Activated naive CD4-positive, alpha-beta T cell treated with anti-CD3 and anti-CD28 coated beads, Interleukin-2, amount 50 U/mL, for 72 hours (primary cell): Measurements from ENCODE around the gene SOCS7. TPM values are rescaled to one million over a fixed set of nuclear protein-coding genes. Genes with fewer than 3 reads are reported as not detected.
A peak's percentile ranks its signal among the peaks of the same experiment; 100 is the strongest.

Experiments
- ATAC-seq, 2 donors: fragments of 150-1000 bp; cut with Tn5 transposase; 2 replicates each; pipeline ENCODE4 v1.10.0; 2021; ENCODE audit warnings: mild to moderate bottlenecking in 2 of 2, moderate library complexity in 2 of 2
- DNase-seq, 2 donors: peaks; one replicate each; pipeline ENCODE4 v3.0.0; 2021 to 2022; ENCODE audit warnings: low spot score in 2 of 2
- H3K27ac Mint-ChIP-seq, 2 donors: one replicate each; pipeline ENCODE4 v1.8.0; 2022; ENCODE audit warnings: mild to moderate bottlenecking in 2 of 2, mixed read lengths in 2 of 2
- H3K36me3 Mint-ChIP-seq, 2 donors: one replicate each; pipeline ENCODE4 v1.8.0; 2022; ENCODE audit warnings: mixed read lengths in 2 of 2
- H3K9me3 Mint-ChIP-seq, 2 donors: one replicate each; pipeline ENCODE4 v1.8.0; 2022; ENCODE audit warnings: mixed read lengths in 2 of 2
- total RNA-seq, 2 donors: library from RNA; stranded (reverse); gene quantifications; one replicate each; pipeline ENCODE4 v1.2.3, GENCODE V29; 2022

The SOCS7 gene
- total RNA-seq, 2 donors from 2014 or later, result 20.8 to 24.1 TPM

DNA sequence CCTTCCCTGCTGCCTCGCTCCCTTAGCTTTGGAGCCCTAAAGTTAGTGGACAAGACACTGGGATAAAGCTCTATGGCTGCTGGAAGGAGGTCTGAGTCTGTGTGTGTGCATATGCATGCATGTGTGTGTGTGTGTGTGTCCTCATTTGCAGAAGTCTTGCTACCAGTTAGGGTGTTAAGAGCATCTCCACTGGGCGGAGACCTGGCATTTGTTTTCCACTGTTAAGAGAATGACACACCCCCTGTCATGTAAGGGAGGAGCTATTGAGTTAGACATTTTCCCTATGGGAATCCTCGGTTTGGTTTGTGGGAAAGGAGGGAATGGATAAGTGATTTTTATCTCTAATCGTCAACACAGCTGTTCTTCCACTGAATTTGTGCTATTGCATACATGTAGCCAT lies 51.8 kb downstream of the SOCS7 start:
- no peaks in the 10 kb centered on the region for H3K9me3 Mint-ChIP-seq
- ATAC-seq (no peak), DNase-seq (no peak)
- no peaks in the 10 kb centered on the region for H3K36me3 Mint-ChIP-seq
- H3K27ac Mint-ChIP-seq, result no peak overlapping the region

DNA sequence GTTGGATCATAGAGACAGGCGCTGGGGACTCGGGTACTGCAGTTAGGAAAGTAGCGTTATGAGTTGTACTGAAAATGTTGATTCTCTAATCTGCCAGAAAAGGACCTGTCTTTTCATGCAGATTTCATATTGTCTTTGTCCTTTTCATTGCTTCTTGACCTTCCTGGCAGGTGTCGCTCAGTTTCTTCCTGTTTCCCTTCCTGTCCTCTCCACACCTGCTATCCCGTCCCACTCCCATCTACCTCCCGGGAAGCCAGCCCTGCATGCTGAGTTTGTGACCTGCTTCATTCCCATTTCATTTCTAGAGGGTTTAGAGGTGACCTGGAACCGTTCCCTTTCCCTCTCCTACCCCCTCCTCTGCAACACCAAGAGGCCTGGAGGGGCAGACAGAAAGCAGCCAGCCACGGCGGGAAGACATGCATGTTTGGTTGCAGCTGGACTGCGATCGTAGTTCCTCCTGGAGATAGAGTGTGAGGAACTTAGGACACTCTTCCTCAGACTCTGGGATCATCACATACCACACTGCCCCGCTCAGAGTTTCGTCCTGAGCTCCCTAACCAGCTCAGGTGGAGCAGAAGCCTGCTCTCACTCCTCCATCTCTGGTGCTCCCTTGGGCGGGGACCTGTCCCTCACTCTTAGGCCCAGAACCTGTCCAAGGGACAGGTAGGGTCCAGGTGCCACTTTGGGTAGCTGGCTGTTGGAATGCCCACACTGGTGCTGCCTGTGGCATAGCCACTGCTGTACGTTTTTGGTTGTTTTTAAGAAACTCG lies 52.7 kb downstream of the SOCS7 start:
- DNase-seq (no peak), ATAC-seq (no peak)
- H3K9me3 Mint-ChIP-seq, result no peaks in the 10 kb centered on the region
- no peaks in the 10 kb centered on the region for H3K36me3 Mint-ChIP-seq
- peak overlapping the region in 1 of 2 donors; percentile 74 for H3K27ac Mint-ChIP-seq

DNA sequence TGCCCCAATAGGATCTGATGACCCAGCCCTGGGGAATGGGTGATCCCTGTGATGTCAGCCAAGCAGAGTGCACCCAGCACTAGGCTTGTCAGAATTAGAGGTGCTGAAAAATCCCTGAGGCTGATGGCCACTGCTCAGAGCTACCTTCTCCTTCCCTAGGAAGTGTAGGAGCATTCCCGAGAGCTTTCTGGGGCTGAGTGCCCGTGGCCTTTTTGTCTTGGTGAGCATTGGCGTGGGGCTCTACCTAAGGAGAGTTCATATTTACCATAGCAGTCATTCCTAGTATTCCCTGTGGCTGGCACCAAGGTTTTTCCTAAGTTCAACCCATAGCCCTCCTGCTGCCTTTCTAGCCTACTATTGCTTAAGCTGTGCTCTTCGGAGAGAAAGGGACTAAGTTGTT lies 54.0 kb downstream of the SOCS7 start:
- no peaks in the 10 kb centered on the region for H3K9me3 Mint-ChIP-seq
- ATAC-seq (no peak), DNase-seq (no peak)
- no peak overlapping the region for H3K27ac Mint-ChIP-seq
- H3K36me3 Mint-ChIP-seq, result no peaks in the 10 kb centered on the region

DNA sequence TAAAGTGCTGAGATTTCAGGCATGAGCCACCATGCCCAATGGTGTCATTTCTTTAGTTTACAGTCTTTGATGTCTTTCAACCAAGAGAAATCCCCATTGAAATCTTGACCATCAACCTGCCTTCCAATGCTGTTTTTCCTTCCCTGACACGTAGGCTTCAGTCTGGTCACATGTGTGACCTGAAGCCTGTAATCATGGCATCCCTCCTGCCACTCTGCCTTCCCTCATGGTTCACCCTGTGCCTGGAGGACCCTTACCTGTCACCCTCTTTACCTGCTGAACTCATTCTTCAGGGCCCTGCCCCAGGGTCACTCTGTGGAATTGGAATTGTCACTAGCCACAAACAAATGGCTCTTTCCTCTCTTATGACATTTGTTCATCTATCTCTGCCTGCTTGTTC lies 58.6 kb downstream of the SOCS7 start:
- Mint-ChIP-seq H3K9me3 (no peaks in the 10 kb centered on the region), H3K27ac (peak overlapping the region in 1 of 2 donors; percentile 66), H3K36me3 (no peaks in the 10 kb centered on the region)
- no peak for DNase-seq
- no peak for ATAC-seq

DNA sequence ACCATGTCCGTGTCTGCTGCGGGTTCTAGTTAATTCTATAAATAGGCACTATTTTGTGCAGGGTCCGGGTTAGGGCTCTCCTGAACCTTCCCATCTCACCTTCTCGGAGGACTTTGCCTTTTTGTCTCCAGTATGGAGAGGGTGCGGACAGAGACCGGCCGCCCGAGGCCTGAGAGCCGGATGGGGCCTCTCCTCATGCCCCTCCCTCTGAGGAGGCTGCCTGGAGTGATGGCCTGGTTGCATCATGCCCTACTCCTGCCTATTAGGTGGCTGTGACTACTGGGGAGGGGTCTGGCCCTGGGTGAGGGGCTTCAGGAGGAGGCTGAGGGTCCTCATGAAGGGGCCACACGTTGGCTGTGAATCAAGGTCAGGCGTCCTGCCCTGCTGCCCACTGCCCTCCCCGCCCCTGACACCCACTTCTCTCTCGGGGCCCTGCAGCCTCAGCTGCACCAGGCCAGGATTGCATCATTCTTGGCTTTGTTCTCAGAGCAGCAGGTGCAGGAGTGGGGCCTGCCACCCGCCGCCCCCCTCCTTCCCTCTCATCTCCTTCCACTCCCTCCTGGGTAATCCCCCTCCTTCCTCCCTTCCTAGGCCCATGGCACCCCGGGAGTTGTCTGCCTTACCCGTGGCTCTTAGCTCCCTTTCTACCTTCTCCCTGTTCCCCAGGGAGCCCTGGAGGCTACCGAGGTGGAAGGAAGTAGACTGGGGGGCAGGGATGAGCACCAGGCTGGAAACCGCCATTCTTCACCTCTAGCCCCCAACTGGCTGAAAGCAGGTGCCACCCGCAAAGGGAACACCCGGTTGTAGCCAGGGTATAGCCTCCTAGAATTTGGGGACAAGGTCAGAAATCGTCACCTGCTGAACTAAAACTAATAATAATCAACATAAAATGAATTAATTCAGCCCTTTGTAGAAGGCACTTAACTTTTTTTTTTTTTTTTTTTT lies 63.9 kb downstream of the SOCS7 start:
- peak; percentile 47 to 48 for ATAC-seq
- H3K27ac Mint-ChIP-seq, result peak overlapping the region in 1 of 2 donors; percentile 83
- H3K9me3 Mint-ChIP-seq, result no peaks in the 10 kb centered on the region
- no peak for DNase-seq
- no peaks in the 10 kb centered on the region for H3K36me3 Mint-ChIP-seq

DNA sequence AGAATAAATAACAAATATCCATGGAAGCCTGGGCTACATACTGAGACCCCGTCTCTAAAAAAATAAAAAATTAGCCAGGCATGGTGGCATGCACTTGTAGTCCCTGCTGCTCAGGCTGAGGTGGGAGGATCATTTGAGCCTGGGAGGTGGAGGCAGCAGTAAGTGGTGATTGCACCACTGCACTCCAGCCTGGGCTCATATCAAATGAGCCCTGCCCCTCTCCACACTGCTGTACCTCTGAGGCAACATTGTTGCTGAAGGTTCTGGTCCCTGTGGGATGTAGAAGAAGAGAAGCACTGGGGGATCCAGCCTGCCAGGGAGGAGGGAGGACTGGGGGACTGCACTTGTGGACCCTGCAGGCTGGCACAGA lies 65.2 kb downstream of the SOCS7 start:
- ATAC-seq (no peak), DNase-seq (no peak)
- no peak overlapping the region for H3K27ac Mint-ChIP-seq
- no peaks in the 10 kb centered on the region for H3K9me3 Mint-ChIP-seq
- no peaks in the 10 kb centered on the region for H3K36me3 Mint-ChIP-seq

DNA sequence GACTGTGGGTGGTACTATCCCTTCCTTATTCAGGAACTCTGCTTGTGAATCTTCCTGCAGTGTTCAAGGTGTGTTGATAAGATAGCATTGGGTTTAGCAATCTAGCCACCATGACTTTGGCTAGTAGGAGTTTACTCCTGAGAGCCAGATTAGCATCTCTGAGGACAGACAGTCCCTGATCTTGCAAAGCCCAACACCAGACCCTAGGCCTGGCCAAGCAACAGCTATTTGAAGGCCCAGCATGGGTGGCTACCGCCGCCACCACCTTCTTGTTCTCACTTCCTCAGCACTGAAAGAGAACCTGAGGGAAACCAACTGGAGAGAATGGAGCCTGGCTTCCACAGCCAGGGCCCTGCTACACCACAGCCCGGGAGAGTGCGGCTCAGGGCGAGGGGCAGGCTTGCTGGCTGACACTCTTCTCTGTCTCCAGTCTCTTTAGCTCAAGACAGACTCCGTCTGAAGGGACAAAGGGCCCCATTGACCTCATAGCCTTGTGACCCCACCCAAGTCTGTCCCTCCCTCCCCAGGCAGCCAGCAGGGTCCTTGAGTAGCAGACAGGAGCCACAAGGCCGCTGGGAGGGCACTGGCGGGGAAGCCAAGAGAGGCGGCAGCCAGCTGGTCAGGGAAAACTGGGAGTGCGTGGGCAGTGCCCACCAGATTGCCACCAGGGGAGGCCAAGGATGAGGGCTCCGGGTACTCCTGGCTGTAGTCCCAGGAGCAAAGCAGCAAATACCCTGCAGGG lies 65.7 kb downstream of the SOCS7 start:
- no peaks in the 10 kb centered on the region for H3K9me3 Mint-ChIP-seq
- DNase-seq, result no peak
- ATAC-seq, result no peak

DNA sequence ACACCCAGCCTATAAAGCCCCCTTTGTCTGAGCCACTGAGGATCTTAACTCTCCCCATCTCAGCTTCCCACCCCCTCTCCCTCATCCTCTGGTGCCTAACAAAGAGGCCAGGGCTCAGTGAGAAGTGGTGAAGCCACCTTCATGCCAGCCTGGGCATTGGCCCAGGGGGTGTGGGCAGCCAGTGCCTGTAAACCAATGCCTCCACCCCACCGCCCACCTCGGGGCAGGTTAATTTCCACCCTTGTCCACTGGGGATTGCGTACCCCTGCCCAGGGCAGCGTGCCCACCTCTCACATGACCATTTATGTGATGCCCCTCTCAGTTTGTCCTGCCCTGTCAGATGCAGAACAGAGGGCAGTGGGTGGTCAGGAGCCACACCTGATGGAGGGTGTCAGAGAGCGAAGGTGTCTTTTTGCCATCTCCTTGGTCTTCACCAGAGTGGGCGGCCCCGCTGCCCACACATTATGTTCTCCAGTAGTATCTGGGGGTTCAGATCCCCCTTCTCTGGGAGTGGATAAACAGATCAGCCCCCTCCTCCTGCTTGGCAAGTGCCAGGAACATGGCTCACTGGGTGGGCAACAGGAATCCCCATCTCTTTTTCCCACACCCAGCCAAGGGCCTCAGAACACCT lies 66.5 kb downstream of the SOCS7 start:
- Mint-ChIP-seq H3K27ac (no peak overlapping the region), H3K9me3 (no peaks in the 10 kb centered on the region), H3K36me3 (no peaks in the 10 kb centered on the region)
- DNase-seq, result no peak
- no peak for ATAC-seq

More for the DNA sequence above, 65.7 kb downstream of the SOCS7 start:
- Mint-ChIP-seq H3K36me3 (no peaks in the 10 kb centered on the region), H3K27ac (no peak overlapping the region)

DNA sequence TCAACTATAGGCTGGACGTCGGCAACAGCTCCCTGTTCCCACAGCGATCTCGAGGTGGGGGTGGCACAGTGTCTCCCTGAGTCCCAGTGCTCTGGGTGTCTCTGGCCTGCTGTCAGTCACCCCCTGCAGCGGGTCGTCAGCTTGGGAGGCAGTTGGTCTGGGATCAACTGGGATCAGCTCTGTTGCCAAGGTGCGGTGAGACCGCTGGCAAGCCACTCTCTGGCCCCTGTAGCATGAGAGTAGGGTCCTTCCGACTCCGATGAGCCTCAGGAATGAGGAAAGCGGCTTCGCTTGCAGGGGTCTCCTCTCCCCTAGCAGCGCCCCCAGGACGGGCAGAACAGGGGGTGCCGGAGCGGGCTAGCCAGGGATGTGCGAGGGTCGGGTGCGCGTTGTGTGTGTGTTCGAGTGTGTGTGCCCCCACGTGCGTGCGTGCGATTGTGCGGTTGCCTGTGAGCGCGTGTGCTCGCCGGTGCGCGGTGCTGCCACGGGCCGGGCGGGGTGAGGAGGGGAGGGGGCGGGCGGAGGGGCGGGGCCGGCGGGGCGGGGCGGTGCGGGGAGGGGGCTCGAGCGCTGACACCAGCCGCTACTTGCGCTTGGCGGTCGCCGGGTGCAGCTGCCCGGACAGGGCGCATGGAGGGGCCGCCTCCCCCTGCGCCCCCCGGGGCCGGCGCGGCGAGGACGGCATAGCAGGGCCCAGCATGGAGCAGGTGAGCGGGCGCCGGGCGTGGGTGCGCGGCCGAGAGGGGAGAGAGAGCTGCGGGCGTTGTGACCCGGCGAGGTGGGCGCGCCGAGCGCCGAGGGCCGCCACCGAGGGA lies 67.3 kb downstream of the SOCS7 start:
- H3K9me3 Mint-ChIP-seq, result no peaks in the 10 kb centered on the region
- no peak overlapping the region for H3K27ac Mint-ChIP-seq
- ATAC-seq (peak in 1 of 2 donors; percentile 5), DNase-seq (no peak)
- no peaks in the 10 kb centered on the region for H3K36me3 Mint-ChIP-seq

DNA sequence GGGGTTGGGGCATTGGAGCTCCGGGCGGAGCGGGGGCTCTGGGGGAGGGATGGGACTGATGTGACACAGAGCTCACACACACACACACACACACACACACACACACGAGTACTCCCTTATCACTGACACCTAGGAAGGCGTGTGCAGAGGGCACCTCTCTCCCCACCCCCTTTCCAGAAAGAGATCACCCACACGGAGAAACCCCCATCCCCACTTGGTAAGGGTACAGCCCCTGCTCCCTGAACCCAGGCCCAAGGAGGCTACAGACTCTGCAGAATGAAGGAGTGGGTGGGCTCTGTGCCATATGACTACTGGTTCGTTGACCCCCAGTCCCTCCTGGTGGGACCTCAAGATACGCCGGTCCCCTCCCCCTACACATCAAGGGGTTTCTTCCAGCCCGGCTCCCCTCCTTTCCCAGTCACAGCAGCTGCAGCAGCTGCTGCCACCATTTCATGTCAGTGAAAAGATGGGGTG lies 67.9 kb downstream of the SOCS7 start:
- DNase-seq (no peak), ATAC-seq (no peak)
- no peak overlapping the region for H3K27ac Mint-ChIP-seq
- H3K9me3 Mint-ChIP-seq, result no peaks in the 10 kb centered on the region
- H3K36me3 Mint-ChIP-seq, result no peaks in the 10 kb centered on the region

DNA sequence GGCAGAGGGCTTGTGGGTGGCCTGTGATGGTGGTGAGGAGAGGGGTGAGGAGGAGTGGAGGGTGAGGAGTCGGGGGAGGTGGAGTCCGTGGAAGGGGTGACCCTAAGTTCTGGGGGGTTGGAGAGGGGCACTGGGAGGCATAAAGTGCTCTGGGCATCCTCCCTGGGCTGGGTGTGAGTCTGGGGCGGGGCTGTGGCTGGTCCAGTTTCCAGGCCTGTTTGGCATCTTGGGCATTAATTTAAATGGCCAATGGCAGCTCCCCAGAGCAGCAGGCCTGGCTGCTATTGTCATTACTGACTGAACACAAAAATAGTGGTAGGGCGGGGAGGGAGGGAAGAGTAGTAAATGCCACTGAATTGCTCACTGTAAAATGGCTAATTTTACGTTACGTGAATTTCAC lies 68.9 kb downstream of the SOCS7 start:
- Mint-ChIP-seq H3K36me3 (no peaks in the 10 kb centered on the region), H3K27ac (no peak overlapping the region), H3K9me3 (no peaks in the 10 kb centered on the region)
- DNase-seq (no peak), ATAC-seq (no peak)

DNA sequence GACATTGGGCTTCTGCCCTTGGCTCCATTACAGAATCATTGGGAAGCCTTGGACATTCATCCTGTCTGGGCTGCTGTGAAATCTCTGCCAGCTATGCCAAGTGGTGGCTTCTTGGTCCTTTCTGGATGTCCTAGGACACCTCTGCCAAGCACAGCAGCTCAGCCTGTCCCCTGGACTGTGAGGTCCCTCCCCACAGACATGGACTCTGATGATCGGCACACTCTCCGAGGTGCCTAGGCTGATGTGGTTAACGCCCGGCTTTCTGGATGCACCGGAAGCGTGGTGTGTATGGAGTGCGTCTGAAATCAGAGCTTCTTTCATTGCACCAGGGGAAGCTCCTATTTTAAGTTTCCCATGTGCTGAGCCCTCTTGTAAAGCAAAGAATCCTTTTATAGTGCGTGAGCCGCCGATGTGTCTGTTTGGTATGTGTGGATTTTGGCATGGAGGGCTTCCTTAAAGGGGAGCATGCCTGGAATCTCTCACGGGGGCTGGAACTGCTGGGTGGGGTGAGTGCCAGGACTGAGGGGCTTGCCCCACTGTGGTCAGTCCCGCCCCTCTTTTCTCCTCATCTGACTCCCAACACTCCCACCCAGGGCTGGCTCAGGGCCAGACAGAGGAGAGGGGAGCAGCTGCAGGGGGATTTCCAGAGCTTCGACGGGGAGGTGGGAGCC lies 69.7 kb downstream of the SOCS7 start:
- Mint-ChIP-seq H3K9me3 (no peaks in the 10 kb centered on the region), H3K27ac (no peak overlapping the region), H3K36me3 (no peaks in the 10 kb centered on the region)
- ATAC-seq (no peak), DNase-seq (no peak)

DNA sequence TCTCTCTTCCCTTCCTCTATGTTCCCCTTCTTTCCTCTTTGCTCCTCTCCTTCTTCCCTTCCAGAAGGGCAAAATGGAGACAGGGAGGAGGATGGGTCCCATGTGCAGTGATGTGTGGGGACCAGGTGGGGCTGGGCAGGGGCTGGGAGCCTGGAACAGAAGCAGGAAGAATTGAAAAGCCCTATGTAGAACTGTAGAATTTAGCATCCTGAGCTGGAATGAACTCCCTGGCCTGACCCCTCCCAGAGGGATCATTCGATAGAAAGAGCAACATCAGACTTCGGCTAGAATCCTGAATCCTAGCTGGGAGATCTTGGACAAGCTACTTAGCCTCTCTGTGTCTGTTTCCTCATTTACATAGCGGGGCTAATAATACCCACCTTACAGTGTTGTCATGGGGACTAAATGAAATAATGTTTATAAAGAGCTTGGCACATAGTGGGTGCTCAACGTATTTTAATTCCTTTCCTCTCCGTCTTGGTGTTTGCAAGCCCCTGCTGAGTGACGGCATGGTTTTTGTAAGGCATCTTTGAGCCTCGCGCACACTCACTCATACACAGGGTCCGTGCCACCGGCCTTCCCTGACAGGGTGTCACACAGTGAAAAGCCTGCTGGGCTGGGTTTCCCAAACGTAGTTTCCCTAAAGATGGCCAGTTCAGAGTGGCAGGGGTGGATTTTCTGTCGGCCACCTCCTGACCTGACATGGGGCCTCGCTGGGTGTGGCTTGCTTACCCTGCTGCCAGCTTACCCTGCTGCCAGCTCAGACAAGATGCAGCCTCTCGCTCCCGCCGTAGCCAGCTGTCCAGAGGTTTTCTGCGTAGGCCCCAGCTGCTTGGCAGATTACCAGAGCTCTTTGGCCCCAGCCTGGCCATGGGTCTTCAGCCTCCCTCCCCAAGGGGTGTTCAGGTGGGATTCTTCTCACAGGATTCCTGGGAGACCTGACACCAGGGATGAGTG lies 70.5 kb downstream of the SOCS7 start:
- no peak for DNase-seq
- Mint-ChIP-seq H3K9me3 (no peaks in the 10 kb centered on the region), H3K27ac (no peak overlapping the region), H3K36me3 (no peaks in the 10 kb centered on the region)
- ATAC-seq, result no peak

DNA sequence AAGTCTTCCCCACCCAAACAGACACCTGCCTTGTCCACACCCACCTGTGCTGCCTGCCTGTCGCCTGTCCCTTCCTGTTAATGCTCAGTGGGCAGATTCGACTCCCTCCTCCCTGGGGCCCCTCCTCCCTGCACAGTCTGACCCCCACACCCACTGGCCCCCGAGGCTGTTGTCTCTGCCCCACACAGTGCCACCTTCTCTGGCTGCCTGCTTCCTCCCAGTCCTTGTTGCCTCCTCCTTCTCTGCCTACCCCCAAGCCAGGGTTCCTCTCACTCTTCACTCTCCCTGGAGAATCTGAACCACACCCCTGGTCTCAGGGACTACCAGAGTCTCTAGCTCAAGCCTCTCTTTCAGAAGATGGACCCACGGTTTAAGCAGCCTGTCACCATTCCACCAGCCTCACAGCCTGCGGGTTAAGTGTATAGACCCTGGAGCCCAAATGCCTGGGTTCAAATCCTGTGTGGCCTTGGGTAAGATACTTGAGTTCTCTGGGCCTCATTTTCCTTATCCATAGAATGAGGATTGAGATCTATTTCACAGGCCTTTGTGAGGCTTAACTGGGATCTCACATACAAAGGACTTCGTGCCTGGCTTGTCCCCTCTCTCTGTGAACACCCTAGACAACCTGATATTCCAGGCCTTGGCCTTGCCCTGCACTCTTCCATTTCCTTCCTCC lies 72.8 kb downstream of the SOCS7 start:
- no peak for DNase-seq
- H3K27ac Mint-ChIP-seq, result no peak overlapping the region
- H3K9me3 Mint-ChIP-seq, result no peaks in the 10 kb centered on the region
- ATAC-seq, result no peak
- no peaks in the 10 kb centered on the region for H3K36me3 Mint-ChIP-seq
